Measurements from ENCODE around the gene TTC28. TPM values are rescaled to one million over a fixed set of nuclear protein-coding genes. Genes with fewer than 3 reads are reported as not detected.

The TTC28 gene
- total RNA-seq, 1 experiment from 2014 or later: 0.12 TPM

- Histone ChIP-seq H3K27ac (ENCODE audit: low read depth, low read length) (no peak overlapping the region), H3K4me1 (ENCODE audit: control insufficient read depth in 1 of 2, insufficient read depth in 2 of 2, low read length in 2 of 2) (no peaks in the 10 kb centered on the region), H3K27me3 (ENCODE audit: insufficient read depth, low read length) (peaks cover 61% of the 10 kb centered on the region), H3K9ac (ENCODE audit: low read length) (no peak overlapping the region), H3K9me2 (ENCODE audit: insufficient read depth) (no peaks in the 10 kb centered on the region), H4K20me1 (ENCODE audit: insufficient read depth) (no peaks in the 10 kb centered on the region), H3K79me2 (ENCODE audit: insufficient read depth, low read length) (no peaks in the 10 kb centered on the region), H3K4me2 (ENCODE audit: low read length) (no peak overlapping the region), H3K36me3 (ENCODE audit: control insufficient read depth in 1 of 2, insufficient read depth in 2 of 2, low read length in 2 of 2) (no peaks in the 10 kb centered on the region), H2AFZ (ENCODE audit: low read depth, low read length, poor library complexity, severe bottlenecking) (no peak overlapping the region), H3K9me3 (ENCODE audit: control insufficient read depth in 1 of 2, insufficient read depth in 1 of 2, low read depth in 1 of 2, low read length in 2 of 2) (no peaks in the 10 kb centered on the region), H3K4me3 (replicated peaks in 1 of 2; ENCODE audit: low read depth in 1 of 2, low read length in 2 of 2) (no peak overlapping the region)
- no TSS peak for BruUV-seq (replicated peaks)
- ChIA-PET CTCF (no interaction called here), RAD21 (ENCODE audit: low non-redundant PET in 1 of 2, low total read pairs in 2 of 2, uncharacterized antibody in 2 of 2, unreplicated experiment in 2 of 2) (no interaction called here), POLR2A (no interaction called here)
- TF ChIP-seq RAD21 (IDR thresholded peaks at IDR 0.05; ENCODE audit: low read depth) (no peak), EZH2phosphoT487 (IDR thresholded peaks at IDR 0.05; ENCODE audit: borderline replicate concordance) (no peak), SIN3A (IDR thresholded peaks at IDR 0.05; ENCODE audit: low read depth) (no peak), ZNF274 (IDR thresholded peaks at IDR 0.05; ENCODE audit: low read depth, low read length) (no peak), REST (IDR thresholded peaks at IDR 0.05; ENCODE audit: low read depth) (no peak), EZH2 (IDR thresholded peaks at IDR 0.05) (no peak), POLR2A (IDR thresholded peaks at IDR 0.05; ENCODE audit: borderline replicate concordance, extremely low read depth, insufficient read depth, insufficient read length) (no peak), EGR1 (IDR thresholded peaks at IDR 0.05; ENCODE audit: low read depth) (no peak), FOSL1 (IDR thresholded peaks at IDR 0.05; ENCODE audit: low read depth) (no peak), YY1 (IDR thresholded peaks at IDR 0.05; ENCODE audit: extremely low read depth, insufficient replicate concordance, low read depth, low read length) (no peak), CTCF (IDR thresholded peaks at IDR 0.05 in 2 of 3, conservative IDR thresholded peaks at IDR 0.05 in 1 of 3; ENCODE audit: borderline replicate concordance in 1 of 3, insufficient read depth in 1 of 3, low read depth in 2 of 3, low read length in 2 of 3) (no peak), TCF7L2 (IDR thresholded peaks at IDR 0.05; ENCODE audit: borderline replicate concordance, extremely low read depth, insufficient read depth, insufficient read length) (no peak), CEBPB (IDR thresholded peaks at IDR 0.05; ENCODE audit: low read depth) (no peak)
- TF ChIP-seq, protein P1, sequence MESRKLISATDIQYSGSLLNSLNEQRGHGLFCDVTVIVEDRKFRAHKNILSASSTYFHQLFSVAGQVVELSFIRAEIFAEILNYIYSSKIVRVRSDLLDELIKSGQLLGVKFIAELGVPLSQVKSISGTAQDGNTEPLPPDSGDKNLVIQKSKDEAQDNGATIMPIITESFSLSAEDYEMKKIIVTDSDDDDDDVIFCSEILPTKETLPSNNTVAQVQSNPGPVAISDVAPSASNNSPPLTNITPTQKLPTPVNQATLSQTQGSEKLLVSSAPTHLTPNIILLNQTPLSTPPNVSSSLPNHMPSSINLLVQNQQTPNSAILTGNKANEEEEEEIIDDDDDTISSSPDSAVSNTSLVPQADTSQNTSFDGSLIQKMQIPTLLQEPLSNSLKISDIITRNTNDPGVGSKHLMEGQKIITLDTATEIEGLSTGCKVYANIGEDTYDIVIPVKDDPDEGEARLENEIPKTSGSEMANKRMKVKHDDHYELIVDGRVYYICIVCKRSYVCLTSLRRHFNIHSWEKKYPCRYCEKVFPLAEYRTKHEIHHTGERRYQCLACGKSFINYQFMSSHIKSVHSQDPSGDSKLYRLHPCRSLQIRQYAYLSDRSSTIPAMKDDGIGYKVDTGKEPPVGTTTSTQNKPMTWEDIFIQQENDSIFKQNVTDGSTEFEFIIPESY (IDR thresholded peaks at IDR 0.05; ENCODE audit: extremely low read depth, insufficient replicate concordance, low read length): no peak
- intact Hi-C loops (cut with micrococcal nuclease): no loop called here
- ATAC-seq (no peak), DNase-seq (ENCODE audit: low read depth, low spot score) (no peak)
Observed at GRCh38 chr22:28259774-28260312, 419.8 kb downstream of the TTC28 start.
